Urinary bladder (tissue), 4 donors: ENCODE measurements around the gene FLRT3. TPM values are rescaled to one million over a fixed set of nuclear protein-coding genes. Genes with fewer than 3 reads are reported as not detected.

Source experiments
- DNase-seq: peaks from one replicate; pipeline ENCODE4 v3.0.0-alpha.2; 2015; ENCODE audit errors: extremely low spot score
- H3K27ac ChIP-seq: one replicate; pipeline ENCODE4 v1.5.1; 2013; ENCODE audit warnings: low read depth, mild to moderate bottlenecking, moderate library complexity
- H3K36me3 ChIP-seq: one replicate; pipeline ENCODE4 v1.6.1; 2013; ENCODE audit warnings: mild to moderate bottlenecking, moderate library complexity; ENCODE audit not compliant: insufficient read depth
- H3K4me1 ChIP-seq: one replicate; pipeline ENCODE4 v1.6.1; 2013; ENCODE audit warnings: mild to moderate bottlenecking, moderate library complexity; ENCODE audit not compliant: insufficient read depth
- H3K4me3 ChIP-seq: one replicate; pipeline ENCODE4 v1.5.1; 2013; ENCODE audit warnings: low read depth, low read length
- WGBS: extraction: QIAGEN DNeasy Blood & Tissue Kit; methylation state at CpG from one replicate; pipeline ENCODE4 v1.1.7; 2013; 5-methylcytosine and 5-hydroxymethylcytosine counted together
- polyA plus RNA-seq: library from polyadenylated mRNA; stranded (reverse); fragments of 200-250 nt; gene quantifications from one replicate; pipeline ENCODE4 v1.2.3, GENCODE V29; 2013
- total RNA-seq: library from RNA; depleted of rRNA; stranded (reverse); fragments of >200 nt; gene quantifications from one replicate; pipeline ENCODE4 v1.2.3, GENCODE V29; 2014
- donor health status: healthy with polysubstance abuse.
- donor health status: healthy.

FLRT3 gene
- total RNA-seq (53.7 TPM), polyA plus RNA-seq (5.0 TPM)

GRCh38 chr20:14337400-14338171, at the start of gene FLRT3:
Gene FLRT3, minus strand, starts transcription at chr20:14337612. Its CDS starts 10,106 bp downstream, at chr20:14327506.
- WGBS = 22% methylated on average over 12 of the region's 12 CpGs
- peak; percentile 97 for DNase-seq
- H3K4me1 ChIP-seq = no peaks in the 10 kb centered on the region
- peak within 1 kb of the TSS; percentile 17 for H3K4me3 ChIP-seq
- no peaks in the 10 kb centered on the region for H3K36me3 ChIP-seq
- no peak within 1 kb of the TSS for H3K27ac ChIP-seq

- no peak for DNase-seq
- H3K4me3 ChIP-seq = no peak overlapping the region
- no peak overlapping the region for H3K27ac ChIP-seq
- H3K36me3 ChIP-seq = no peaks in the 10 kb centered on the region
- WGBS = 94% methylated on average over 4 of the region's 4 CpGs
- H3K4me1 ChIP-seq = no peaks in the 10 kb centered on the region
These were observed 49.3 kb upstream of the FLRT3 start for GRCh38 chr20:14386726-14387125.

GRCh38 chr20:14385176-14385740, 47.8 kb upstream of the FLRT3 start:
- DNase-seq = no peak
- H3K4me1 ChIP-seq = no peaks in the 10 kb centered on the region
- H3K4me3 ChIP-seq = no peak overlapping the region
- H3K27ac ChIP-seq = no peak overlapping the region
- WGBS = 63% methylated on average over 2 of the region's 2 CpGs
- no peaks in the 10 kb centered on the region for H3K36me3 ChIP-seq

GRCh38 chr20:14384416-14385175, 47.2 kb upstream of the FLRT3 start:
- DNase-seq = no peak
- Histone ChIP-seq H3K4me1 (no peaks in the 10 kb centered on the region), H3K27ac (no peak overlapping the region), H3K4me3 (no peak overlapping the region), H3K36me3 (no peaks in the 10 kb centered on the region)
- WGBS = 14% methylated on average over 1 of the region's 1 CpG

- DNase-seq = no peak
- no peaks in the 10 kb centered on the region for H3K4me1 ChIP-seq
- H3K27ac ChIP-seq = no peak overlapping the region
- 83% methylated on average over 5 of the region's 5 CpGs for WGBS
- no peak overlapping the region for H3K4me3 ChIP-seq
- no peaks in the 10 kb centered on the region for H3K36me3 ChIP-seq
These were observed 45.9 kb upstream of the FLRT3 start for GRCh38 chr20:14383335-14383734.

- Histone ChIP-seq H3K4me3 (no peak overlapping the region), H3K36me3 (no peaks in the 10 kb centered on the region), H3K27ac (no peak overlapping the region), H3K4me1 (no peaks in the 10 kb centered on the region)
- no peak for DNase-seq
These were observed 40.9 kb upstream of the FLRT3 start for GRCh38 chr20:14378326-14378725.

GRCh38 chr20:14375416-14375985, 38.1 kb upstream of the FLRT3 start:
- WGBS = 60% methylated on average over 4 of the region's 4 CpGs
- DNase-seq = no peak
- no peaks in the 10 kb centered on the region for H3K36me3 ChIP-seq
- no peak overlapping the region for H3K27ac ChIP-seq
- no peaks in the 10 kb centered on the region for H3K4me1 ChIP-seq
- H3K4me3 ChIP-seq = no peak overlapping the region

- DNase-seq = no peak
- H3K27ac ChIP-seq = no peak overlapping the region
- H3K36me3 ChIP-seq = no peaks in the 10 kb centered on the region
- 66% methylated on average over 3 of the region's 3 CpGs for WGBS
- no peaks in the 10 kb centered on the region for H3K4me1 ChIP-seq
- H3K4me3 ChIP-seq = no peak overlapping the region
These were observed 36.8 kb upstream of the FLRT3 start for GRCh38 chr20:14374196-14374595.

- Histone ChIP-seq H3K36me3 (no peaks in the 10 kb centered on the region), H3K4me1 (no peaks in the 10 kb centered on the region), H3K4me3 (no peak overlapping the region), H3K27ac (no peak overlapping the region)
- DNase-seq = no peak
- 85% methylated on average over 3 of the region's 3 CpGs for WGBS
These were observed 24.3 kb upstream of the FLRT3 start for GRCh38 chr20:14361509-14362345.

GRCh38 chr20:14360416-14360815, 23.0 kb upstream of the FLRT3 start:
- Histone ChIP-seq H3K36me3 (no peaks in the 10 kb centered on the region), H3K4me3 (no peak overlapping the region), H3K4me1 (no peaks in the 10 kb centered on the region), H3K27ac (no peak overlapping the region)
- no peak for DNase-seq

GRCh38 chr20:14355791-14356190, 18.4 kb upstream of the FLRT3 start:
- 40% methylated on average over 1 of the region's 1 CpG for WGBS

GRCh38 chr20:14344746-14345145, 7.3 kb upstream of the FLRT3 start:
- Histone ChIP-seq H3K27ac (no peak overlapping the region), H3K4me3 (no peak overlapping the region), H3K36me3 (no peaks in the 10 kb centered on the region), H3K4me1 (no peaks in the 10 kb centered on the region)
- DNase-seq = no peak
- WGBS = 61% methylated on average over 1 of the region's 1 CpG

More at GRCh38 chr20:14355791-14356190, 18.4 kb upstream of the FLRT3 start:
- Histone ChIP-seq H3K4me3 (no peak overlapping the region), H3K27ac (no peak overlapping the region), H3K4me1 (no peaks in the 10 kb centered on the region), H3K36me3 (no peaks in the 10 kb centered on the region)
- DNase-seq = no peak

- WGBS = 84% methylated on average over 2 of the region's 2 CpGs
- Histone ChIP-seq H3K36me3 (no peaks in the 10 kb centered on the region), H3K4me1 (no peaks in the 10 kb centered on the region), H3K4me3 (no peak overlapping the region), H3K27ac (no peak overlapping the region)
- no peak for DNase-seq
These were observed 6.2 kb upstream of the FLRT3 start for GRCh38 chr20:14343491-14344065.
